ENCODE data around the gene ZNF438. TPM values are rescaled to one million over a fixed set of nuclear protein-coding genes. Genes with fewer than 3 reads are reported as not detected.

ZNF438 gene
- total RNA-seq, 4 donors from 2014 or later: 3.7 to 8.3 (median 7.3) TPM

DNA sequence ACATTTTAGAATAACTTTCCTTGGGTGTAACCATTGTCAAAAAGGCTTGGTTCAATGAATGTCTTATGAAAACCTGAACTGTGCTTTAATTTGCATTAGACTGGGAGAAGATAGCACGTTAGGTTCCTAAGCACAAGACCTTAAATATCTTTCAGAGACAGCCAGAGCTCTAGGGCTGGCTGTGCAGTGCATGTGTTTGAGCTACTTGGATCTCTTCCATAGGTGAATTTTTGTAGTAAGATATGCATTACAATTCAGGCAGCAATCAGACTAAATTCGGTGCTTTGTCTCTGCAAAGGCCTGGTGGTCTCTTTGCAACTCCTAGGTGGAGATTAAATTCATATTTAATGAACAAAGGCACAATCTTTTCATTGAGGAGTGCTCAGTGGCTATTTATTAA is 192.0 kb downstream of the ZNF438 start:
- Histone ChIP-seq H3K4me1 (no peaks in the 10 kb centered on the region), H3K27ac (no peak overlapping the region), H3K36me3 (no peaks in the 10 kb centered on the region), H3K4me3 (no peak overlapping the region), H3K9me3 (no peaks in the 10 kb centered on the region), H3K27me3 (no peaks in the 10 kb centered on the region)
- TF ChIP-seq POLR2A (IDR thresholded peaks at IDR 0.05): no peak
- TF ChIP-seq, protein P1, sequence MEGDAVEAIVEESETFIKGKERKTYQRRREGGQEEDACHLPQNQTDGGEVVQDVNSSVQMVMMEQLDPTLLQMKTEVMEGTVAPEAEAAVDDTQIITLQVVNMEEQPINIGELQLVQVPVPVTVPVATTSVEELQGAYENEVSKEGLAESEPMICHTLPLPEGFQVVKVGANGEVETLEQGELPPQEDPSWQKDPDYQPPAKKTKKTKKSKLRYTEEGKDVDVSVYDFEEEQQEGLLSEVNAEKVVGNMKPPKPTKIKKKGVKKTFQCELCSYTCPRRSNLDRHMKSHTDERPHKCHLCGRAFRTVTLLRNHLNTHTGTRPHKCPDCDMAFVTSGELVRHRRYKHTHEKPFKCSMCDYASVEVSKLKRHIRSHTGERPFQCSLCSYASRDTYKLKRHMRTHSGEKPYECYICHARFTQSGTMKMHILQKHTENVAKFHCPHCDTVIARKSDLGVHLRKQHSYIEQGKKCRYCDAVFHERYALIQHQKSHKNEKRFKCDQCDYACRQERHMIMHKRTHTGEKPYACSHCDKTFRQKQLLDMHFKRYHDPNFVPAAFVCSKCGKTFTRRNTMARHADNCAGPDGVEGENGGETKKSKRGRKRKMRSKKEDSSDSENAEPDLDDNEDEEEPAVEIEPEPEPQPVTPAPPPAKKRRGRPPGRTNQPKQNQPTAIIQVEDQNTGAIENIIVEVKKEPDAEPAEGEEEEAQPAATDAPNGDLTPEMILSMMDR (IDR thresholded peaks at IDR 0.05): no peak
- DNase-seq: no peak

DNA sequence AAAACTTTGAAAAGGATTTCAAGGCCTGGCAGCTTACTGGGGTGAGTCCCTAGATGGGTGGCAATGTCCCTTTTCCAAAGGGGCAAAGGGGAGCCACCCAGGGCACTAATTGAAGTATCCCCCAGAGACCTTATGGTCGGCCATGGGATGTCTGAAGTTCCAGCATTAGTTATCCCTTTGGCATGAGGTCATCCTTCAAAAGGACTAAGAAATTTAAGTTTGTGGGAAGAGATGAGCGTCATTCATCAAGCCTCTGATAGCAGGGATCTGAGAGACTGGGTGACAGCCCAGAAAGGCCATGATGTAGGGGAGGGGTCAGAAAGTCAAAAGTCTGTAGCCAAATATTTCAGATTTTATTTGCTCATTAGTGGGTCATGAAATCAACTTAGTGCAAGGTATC is 195.3 kb downstream of the ZNF438 start:
- H3K4me3 ChIP-seq: no peak overlapping the region
- no peak overlapping the region for H3K27ac ChIP-seq
- DNase-seq: no peak
- H3K9me3 ChIP-seq: no peaks in the 10 kb centered on the region
- no peaks in the 10 kb centered on the region for H3K36me3 ChIP-seq
- TF ChIP-seq, protein P1 (IDR thresholded peaks at IDR 0.05): no peak
- no peak for TF ChIP-seq POLR2A (IDR thresholded peaks at IDR 0.05)
- H3K27me3 ChIP-seq: no peaks in the 10 kb centered on the region
- H3K4me1 ChIP-seq: no peaks in the 10 kb centered on the region

DNA sequence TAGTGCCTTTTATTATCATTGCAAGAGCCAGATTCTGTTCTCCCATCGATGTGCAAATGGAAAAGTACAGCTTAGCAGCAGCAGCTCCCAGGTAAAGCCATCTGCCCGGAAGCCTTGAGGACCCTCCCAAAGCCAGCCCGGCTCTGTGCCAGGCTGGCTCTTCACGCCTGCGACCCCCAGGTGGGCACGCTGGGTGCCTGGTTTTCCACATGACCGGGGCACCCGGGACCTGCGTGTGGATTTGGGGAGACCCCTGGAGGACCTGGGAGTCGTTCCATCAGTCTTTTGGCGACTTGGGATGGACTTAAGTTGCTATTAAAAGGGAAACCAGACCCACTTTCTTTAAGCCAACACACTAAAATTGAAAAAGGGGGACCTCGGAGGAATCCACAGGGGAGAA is 196.5 kb downstream of the ZNF438 start:
- TF ChIP-seq, protein P1 (IDR thresholded peaks at IDR 0.05): no peak
- no peak for TF ChIP-seq POLR2A (IDR thresholded peaks at IDR 0.05)
- Histone ChIP-seq H3K36me3 (no peaks in the 10 kb centered on the region), H3K9me3 (no peaks in the 10 kb centered on the region), H3K4me3 (no peak overlapping the region), H3K27ac (no peak overlapping the region), H3K27me3 (no peaks in the 10 kb centered on the region), H3K4me1 (no peaks in the 10 kb centered on the region)
- no peak for DNase-seq

DNA sequence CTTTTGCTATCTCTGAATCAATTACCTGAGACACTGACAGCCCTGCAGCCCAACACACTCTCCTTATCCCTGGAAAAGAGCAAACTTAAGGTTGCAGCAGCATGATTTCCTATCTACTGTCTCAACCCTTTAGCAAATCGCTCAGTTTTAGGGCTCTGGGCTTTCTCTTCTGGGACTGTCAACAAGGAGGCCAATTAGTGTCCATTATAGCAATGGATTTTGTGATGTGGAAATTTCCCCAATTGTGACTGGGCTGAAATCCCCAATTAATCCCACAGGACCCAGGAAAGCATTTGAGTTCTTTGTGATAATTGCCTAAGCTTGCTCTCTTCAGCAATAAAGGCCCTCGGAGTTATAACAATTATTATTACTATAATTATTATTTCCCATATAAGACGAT is 197.0 kb downstream of the ZNF438 start:
- no peaks in the 10 kb centered on the region for H3K4me1 ChIP-seq
- H3K36me3 ChIP-seq: no peaks in the 10 kb centered on the region
- H3K27ac ChIP-seq: no peak overlapping the region
- H3K9me3 ChIP-seq: no peaks in the 10 kb centered on the region
- TF ChIP-seq, protein P1 (IDR thresholded peaks at IDR 0.05): no peak
- TF ChIP-seq POLR2A (IDR thresholded peaks at IDR 0.05): no peak
- H3K27me3 ChIP-seq: no peaks in the 10 kb centered on the region
- no peak overlapping the region for H3K4me3 ChIP-seq
- DNase-seq: no peak

DNA sequence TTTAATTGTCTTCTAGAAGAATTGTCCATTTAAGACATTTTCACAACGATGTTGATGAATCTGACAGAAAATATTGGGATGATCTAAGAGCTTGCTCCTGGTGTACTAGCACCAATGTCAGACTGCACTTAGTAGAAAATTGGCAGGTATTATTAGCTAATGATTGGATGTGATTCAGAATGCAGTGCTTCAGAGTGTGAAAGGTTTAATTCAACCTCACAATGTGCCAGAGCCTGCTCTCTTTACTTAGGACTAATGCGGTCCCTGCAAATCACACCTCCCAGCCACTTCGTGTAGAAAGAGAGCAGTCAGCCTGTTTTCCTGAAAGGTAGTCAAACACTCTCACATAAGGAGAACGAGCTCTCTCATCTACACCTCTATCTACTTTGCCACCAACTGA is 197.5 kb downstream of the ZNF438 start:
- Histone ChIP-seq H3K9me3 (no peaks in the 10 kb centered on the region), H3K27me3 (no peaks in the 10 kb centered on the region), H3K36me3 (no peaks in the 10 kb centered on the region), H3K27ac (no peak overlapping the region), H3K4me3 (no peak overlapping the region), H3K4me1 (no peaks in the 10 kb centered on the region)
- TF ChIP-seq, protein P1 (IDR thresholded peaks at IDR 0.05): no peak
- TF ChIP-seq POLR2A (IDR thresholded peaks at IDR 0.05): no peak
- DNase-seq: no peak

DNA sequence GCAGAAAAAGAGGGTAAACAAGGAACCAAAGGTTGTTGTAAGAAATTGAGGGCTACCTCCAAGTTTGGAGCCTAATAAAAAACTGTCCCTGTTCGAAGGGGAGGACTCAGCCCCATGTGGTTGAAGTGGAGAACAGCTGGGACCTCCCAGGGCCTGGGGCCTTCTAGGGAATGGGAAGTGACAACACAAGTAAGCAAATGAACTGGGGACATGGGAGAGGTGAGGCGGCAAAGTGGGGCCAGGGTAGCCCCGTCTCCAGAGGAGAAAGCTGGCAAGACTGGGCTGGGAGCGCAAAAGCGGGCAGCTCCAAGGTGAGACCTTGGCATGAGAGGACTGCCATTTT is 198.1 kb downstream of the ZNF438 start:
- no peak for DNase-seq
- Histone ChIP-seq H3K4me3 (no peak overlapping the region), H3K36me3 (no peaks in the 10 kb centered on the region), H3K9me3 (no peaks in the 10 kb centered on the region), H3K4me1 (no peaks in the 10 kb centered on the region), H3K27me3 (no peaks in the 10 kb centered on the region), H3K27ac (no peak overlapping the region)
- TF ChIP-seq, protein P1 (IDR thresholded peaks at IDR 0.05): no peak
- TF ChIP-seq POLR2A (IDR thresholded peaks at IDR 0.05): no peak

All from Peyer's patch (tissue), 4 donors.